GM19455 (cell line): ENCODE results near the gene NFASC.

Experiments
- ATAC-seq: cut with Tn5 transposase; IDR thresholded peaks from one replicate; pipeline ENCODE4 v1.9.1; 2021; ENCODE audit not compliant: unreplicated experiment

Gene NFASC

DNA sequence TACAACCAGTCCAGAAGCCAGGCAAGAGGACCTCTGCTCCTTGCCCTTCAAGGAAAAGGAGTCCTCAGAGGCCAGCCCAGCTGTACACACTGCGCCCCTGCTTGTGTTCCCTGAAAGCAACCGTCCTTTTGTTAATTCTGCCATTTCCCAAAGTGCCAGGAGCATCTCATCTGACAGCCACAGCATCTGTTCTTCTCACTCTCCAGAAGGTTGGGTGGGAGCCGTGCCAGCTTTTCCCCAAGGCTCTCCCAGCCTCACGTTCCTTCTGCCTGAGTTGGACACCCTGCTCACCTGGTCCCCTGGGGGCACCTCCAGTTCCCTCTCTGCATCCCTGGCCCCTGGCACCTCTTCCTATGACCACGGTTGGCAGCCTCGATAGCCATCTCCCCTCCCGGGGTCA, 161.8 kb downstream of the NFASC start:
- no peak for ATAC-seq

DNA sequence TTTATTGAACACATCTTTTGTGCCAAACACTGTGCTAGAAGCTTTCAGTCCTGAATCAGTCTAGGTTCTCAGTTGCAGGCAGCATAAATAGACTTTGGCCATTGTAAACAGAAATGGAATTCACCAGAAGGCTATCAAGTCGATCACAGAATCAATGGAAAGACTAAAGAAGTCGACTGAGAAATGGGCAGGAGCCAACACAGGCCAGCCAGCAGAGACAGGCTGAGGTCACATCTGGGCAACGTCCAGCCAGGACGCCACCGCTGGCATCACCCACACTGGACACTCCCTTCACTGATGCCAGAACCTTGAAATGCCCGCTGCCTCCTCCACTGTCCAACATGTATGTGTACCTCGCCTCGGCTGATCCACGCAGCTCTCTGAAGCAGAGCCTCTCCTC, 166.9 kb downstream of the NFASC start:
- ATAC-seq = no peak

DNA sequence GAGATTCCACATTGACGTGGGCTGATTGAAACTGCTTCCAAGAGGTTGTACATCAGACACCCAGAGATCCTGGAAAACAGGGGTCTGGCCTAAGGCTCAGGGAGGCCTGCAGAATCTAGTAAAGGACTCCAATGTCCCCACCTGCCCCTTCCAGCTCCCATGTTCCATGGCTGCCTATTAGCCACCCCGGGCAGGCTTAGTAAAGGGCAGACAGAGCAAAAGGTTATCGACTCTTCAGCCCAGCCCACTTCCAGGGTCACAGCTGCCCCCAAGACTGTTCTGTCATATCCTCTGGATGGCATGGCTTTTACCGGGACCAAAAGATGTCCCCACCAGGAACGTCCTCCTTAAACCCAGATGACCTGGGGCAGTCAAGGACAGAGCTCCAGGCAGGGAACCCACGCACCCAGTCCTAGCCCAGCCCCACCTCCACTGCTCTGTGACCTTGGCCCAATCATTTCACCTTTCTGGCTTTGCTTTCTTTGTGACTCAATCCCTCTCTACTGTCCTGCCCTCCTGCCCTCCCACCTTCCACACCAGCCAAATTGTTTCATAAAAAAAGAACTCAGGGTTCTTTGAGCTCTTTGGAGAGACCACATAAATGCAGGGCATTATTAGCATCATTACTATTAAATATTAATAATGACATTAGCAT, 167.6 kb downstream of the NFASC start:
- ATAC-seq = no peak

DNA sequence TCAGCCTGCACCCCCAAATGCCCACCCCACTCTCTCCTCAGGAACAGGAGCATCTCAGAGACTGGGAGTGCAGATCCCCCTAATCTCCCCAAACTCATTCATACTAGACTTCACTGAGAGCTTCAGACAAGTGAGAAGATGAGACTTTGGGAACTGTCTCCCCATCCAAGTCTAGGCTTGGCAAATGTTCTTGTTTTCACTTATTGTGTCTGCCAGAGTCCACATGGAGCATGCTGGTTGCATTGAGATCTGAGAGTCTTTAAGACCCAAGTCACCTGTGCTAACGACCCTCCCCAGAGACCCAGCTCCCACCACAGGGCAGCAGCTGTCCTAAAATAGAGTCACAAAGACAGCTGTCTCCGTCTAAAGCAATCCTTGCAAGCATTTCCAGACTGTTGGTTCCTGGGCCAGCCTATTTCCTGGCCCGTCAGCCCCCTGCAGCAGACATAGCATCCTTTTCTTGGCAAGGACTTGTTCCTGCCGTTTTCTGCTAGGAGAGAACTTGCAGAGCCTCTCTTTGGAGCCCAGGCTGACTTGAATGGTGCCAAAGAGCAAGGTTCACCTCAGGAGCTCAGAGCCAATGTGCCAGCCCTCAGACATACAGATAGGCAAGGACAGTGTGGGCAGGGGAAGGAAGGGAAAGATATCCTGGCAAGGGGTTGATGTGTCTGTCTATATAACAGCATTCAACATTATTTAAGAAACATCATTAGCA, 170.5 kb downstream of the NFASC start:
- no peak for ATAC-seq

DNA sequence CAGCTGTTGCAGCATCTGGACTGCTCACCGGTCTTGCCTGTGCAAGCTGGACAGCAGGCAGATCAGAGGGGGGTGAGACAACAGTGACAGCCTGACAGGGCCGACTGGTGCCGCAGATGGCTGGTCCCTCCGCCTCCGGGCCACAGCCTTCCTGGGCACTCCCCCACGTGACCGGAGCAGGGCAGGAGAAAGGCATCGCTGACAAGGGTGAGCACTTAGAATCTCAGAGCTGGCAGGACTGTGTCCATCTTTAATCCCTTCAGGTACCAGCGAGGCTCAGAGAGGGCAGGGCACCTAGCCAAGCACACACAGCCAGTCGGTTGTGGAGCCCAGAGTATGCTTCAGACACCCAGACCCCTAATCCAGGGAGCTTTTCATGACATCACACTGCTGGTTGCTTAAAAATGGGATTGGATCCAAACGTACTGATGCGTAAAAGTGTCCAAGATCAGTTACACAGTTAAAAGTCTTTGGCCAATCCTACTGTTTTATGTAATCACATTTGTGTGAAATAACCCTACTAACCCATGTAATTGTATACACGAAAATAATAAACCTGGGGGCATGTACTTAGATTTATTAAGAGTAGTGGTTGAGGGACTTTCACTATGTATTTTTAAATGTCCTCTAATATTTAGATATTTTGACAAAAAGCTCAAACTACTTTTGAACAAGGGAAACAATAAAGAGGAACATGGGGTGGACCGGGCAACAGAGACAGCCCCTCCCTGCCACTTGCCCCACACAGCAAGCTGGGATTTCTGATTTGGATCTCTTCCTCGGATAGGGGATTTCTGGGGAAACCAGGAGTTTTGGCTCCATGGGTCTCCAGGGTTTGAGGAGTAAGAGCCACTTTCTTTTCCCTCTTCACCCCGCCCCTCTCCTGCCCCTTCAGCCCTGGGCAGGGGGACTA, 171.6 kb downstream of the NFASC start:
- no peak for ATAC-seq

DNA sequence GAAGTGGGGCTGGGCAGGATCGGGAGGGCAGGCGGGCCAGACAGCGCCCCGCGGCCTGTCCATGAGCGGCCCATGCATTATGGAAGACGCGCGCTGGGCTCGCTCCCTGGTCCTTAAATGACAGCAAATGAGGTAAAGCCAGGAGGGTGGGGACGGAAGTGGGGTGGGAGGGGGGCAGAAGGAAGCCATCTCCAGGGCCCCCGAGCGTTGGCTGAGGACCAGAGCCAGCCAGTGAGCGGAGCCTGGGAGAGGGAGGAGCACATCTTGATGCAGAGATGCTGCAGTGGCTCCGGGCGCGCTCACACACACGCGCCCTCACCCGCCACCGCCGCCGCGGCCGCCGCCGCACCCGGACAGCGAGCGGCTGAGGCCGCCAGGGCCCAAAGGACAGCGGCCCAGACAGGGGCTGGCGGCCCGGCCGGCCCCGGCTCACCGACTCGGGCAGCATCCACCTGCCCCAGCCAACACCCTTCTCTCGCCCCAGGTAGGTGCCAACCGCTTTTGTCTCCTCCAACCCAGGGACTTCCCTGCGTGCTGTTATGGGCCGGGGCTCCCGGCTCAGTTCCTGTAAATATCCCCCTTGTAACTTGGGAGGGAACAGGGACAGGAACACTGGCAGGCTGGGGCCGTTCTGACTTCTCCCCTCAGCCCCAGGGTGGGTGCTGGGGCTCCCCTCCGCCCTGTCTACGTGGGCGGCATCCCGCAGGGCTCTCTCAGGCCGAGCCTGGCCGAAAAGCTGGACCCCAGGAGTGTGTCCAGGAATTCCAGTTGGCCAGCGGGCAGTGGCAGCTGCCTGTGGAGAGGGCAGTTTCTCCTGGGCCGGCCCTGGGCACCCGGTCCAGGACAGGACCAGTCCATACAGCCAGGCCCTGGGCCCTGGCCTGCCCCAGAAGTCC, 172.5 kb downstream of the NFASC start, which contains the start of gene CNTN2:
TSS of gene CNTN2 (plus strand) at position 302 of the 896 bp plus-strand sequence. CDS start 9,974 bp downstream, outside the sequence.
- ATAC-seq = no peak

DNA sequence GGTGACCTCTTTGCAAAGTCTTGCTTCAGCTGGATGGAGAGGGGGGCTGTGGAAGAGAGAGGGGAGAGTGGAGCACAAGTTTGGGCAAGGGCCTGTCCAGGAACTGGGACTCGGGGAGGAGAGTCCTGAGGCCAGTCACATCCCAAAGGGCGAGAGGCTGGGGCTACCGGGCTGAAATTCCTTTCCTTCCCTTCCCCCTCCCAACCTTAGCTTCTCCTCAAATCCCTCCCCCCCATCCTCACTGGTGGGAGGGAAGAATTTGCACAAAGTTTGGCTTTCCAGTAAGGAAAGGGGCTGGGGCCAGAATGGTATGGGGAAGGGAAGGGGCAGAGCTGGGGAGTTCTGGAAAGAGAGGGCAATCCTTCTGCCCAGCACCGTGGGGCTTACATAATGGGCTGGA, 173.2 kb downstream of the NFASC start:
- ATAC-seq = no peak

DNA sequence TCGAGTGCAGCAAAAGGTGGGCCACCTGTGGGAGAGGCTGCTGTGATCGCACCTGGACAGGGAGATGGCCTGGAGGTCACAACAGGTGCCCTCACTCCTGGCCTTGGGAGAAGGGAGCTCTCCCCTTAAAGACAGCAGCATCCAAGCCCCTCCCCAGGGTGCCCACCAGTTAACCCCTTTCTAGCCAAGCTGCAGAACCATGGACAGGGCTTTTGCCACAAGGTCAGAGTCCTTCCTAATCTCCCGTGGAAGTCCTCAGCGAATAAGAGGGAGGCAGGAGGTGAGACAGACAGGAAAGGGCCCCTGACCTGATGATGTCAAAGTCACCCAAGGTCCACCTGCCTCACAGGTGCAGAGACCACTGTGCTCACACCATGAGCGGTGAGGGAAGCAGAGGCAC, 174.1 kb downstream of the NFASC start:
- ATAC-seq = no peak

DNA sequence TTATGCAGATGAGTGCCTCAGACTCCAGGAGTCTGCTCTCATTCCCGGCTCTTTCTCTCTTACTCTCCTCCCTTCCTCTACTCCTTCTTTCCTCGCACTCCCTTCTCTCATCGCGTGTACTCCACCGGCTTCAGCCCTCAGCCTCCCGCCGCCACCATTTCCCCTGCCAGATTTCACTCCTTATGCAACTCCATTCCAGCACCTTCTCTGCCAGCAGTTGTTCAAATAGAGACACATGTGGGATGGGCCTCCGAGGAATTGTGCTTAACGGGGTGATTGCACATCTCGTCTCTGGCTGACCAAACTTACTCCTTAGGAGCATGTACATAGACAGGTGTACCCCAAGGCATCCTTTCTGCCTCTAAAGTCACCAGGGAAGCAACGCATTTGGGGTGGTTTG, 174.5 kb downstream of the NFASC start:
- no peak for ATAC-seq

DNA sequence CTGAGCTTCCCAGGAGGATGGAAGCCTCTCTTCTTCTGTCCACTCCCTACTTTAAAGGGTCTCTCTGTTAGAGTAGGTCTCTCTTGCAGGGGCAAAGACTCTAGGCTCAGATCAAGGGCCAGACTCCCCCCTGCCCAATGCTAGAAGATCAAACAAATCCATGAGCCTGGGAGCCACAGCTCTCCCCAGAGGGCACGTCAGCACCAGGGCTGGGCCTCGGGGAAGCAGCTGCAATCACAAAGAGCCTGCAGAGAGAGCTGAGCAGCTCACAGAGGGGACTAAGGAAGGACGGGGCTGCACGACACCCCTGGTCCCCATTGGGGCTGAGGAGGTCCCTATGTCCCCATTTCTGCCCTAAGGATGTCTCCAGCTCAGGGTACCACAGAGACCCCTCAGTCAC, 176.2 kb downstream of the NFASC start:
- no peak for ATAC-seq

DNA sequence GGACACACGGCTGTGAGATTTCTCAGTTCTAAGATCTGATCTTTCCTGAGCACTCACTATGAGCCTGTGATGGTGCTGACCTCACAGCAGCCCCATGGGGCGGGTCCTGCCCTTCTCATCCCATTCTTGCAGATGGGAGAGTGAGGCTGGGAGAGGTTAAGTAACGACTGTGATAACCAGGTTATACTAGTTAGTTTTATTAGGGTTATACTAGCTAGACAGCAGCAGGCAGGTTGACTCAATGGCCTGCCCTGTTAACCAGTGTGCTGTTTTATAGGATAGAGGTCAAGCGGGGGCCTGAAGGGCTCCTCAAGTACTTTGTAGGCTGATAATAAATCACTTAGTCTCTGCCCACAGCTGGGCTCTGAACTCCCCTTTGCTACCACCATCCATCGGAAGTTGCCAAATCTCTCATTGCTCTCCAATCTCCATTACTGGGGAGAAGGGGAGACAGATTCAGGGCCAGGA, 177.1 kb downstream of the NFASC start:
- no peak for ATAC-seq

DNA sequence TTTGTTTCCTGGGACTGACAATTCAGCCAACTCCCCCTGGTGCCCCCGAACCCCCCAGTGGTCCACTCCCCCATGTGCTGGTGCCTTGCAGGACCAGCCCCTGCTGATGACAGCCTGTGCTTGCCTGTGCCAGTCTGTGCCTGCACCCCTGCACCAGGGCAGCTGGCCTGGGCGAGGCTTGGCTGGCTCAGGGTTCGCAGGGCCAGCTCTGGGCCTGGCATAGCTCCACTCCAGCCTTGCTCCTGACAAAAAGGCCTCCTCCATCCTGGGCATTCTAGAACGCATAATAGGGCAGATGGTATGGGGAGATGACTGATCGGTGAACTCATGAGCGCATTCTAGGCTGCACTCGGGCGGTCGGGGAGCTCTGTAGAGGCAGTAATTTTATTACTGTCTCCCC, 177.7 kb downstream of the NFASC start:
- no peak for ATAC-seq

DNA sequence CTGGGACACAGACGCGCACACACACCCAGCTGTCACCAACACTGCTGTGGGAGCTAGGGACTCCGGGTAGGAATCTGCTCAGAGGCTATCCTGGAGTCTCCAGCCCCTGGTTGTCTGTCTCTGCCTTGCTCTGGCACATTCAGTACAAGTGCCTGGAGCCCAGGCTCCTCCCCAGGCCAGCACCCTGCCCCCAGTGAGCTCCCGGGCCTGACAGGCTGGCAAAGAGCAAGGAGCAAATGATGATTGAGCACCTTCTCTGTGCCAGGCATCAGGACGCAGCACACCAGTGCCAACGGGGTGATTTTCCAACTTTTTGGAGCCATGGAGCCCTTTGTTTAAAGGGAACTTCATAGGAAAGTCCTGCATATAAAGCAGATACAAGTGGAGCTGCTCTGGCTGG, 178.8 kb downstream of the NFASC start:
- ATAC-seq = no peak

DNA sequence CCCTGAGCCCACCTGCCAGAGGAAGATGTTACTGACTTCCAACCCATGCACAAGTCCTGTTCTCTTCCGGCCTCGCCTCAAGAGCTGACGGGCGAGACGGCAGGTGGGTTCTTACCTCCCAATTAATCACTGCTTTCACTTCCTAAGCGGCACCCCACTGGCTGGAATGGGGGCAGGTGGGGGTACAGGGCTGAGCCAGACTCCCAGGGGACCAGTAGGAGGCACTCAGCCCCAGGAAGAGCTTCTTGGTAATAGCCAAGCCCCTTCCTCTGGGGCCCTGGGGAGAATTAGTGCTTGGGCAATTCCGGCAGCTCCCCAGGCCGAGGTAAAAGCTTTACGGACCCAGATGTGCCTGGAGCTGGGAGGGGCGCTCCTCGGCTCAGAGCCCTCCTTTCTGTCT, 182.0 kb downstream of the NFASC start:
- no peak for ATAC-seq

DNA sequence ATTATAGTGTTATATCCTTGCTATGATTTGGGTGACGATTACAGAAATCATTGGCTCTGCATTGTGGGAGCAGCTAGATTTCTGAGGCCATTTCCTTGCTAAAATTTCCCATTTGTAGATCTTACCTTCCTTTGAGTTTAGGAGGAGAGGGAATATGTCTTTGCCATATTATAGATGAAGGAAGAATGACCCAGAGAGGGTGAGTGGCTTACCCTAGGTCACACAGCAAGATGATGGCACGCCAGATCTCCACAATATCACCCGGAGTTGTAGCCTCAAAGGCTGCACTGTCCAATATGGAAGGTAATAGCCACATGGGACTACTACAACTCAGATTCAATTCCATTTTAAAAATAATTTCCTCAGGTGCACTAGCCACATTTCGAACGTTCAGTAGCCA, 182.6 kb downstream of the NFASC start:
- no peak for ATAC-seq

DNA sequence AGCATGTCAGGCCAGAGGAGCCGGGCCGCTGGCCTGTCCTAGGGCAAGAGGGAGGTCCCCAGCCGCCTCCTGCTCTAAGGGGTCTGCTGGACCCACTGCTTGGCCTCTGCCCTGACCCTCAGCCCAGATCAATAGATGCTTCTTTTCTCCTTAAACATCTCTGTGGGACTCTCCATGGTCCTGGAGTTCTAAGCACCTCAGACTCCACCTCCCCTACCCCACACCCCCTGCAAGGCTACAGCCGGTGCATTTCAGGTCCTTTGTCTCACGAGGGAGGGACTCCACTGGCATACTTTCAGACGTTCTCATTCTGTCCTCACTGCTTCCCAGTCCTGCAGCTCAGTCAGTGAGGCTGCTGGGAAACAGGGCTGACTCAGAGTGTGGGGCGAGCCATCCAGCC, 183.4 kb downstream of the NFASC start:
- no peak for ATAC-seq

DNA sequence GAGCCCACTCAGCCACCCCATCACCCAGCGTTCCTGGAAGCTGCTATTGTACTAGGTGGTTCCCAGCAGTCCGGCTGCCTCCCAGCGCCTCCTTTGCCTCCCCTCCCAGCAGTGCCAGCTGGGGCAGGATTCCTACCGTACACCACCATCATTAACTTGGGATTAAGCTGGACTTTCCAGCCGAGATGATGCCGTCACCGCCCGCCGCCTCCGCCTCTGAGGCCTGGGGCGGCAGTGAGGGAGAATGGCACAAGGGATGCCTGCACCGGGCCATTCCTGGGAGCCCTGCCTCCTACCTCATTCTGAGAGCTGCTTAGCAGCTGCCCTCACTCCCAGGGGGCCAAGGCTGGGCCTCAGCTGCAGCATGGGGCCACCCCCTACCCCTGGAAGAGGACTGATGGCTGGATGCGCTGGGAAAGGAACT, 185.5 kb downstream of the NFASC start:
- ATAC-seq = no peak

DNA sequence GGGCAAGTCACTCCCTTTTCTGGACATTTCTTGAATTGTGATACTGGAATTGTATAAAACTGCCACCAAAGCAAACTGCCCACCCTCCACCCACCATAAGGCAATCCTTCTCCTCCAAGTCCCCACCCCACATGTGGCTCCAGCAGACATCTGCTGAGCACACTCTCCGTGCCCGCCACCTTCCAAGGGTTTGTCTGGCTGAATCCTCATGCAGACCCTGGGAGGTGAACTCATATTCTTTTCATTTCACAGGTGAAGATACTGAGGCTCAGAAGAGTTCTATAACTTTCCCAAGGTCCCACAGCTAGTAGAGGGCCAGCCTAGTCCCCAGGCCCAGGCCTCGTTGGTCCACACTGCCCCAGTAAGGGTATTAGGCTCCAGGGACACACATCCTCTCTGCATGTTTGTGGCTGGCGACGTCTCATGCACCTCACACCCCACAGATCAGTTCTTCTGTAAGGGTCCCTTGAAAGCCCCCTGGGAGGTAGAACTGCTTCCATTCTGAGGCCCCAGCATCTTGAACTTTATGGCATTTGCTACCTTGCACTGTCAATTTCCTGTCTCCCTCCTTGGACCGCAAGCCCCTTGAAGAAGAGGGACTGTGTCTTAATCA, 186.4 kb downstream of the NFASC start:
- no peak for ATAC-seq

DNA sequence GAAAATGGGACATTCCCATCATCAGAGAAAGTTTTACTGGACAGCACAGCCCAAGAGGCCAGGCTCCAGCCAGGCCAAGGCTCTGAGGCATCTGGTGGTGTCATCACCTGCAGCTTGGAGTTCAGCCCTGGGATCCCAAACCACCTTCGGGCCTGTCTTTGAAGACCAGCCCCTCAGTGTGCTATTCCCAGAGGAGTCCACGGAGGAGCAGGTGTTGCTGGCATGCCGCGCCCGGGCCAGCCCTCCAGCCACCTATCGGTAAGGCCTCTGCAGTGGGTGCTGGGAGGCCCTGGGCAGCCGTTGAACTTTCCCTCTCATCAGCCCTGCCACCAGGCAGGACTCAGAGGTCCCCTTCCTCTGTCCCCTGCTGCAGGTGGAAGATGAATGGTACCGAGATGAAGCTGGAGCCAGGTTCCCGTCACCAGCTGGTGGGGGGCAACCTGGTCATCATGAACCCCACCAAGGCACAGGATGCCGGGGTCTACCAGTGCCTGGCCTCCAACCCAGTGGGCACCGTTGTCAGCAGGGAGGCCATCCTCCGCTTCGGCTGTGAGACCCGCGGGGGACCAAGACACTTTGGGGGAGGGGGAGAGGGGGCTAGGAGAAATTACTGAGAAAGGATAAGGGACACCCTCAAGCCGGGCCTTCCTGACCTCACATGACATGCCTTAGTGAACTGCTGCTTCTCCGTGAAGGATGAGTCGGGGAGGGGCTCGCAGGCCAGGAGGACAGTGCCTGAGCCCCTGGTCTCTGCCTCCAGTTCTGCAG, 187.3 kb downstream of the NFASC start:
- no peak for ATAC-seq
